ENCODE measurements around the gene COL6A2.

GRCh38 chr21:46087641-46088040 is 10.3 kb upstream of the COL6A2 start:
- no peak for TF ChIP-seq FOSL1 (IDR thresholded peaks at IDR 0.05; ENCODE audit: low read depth)
- no peak for TF ChIP-seq CTCF (IDR thresholded peaks at IDR 0.05 in 2 of 3, conservative IDR thresholded peaks at IDR 0.05 in 1 of 3; ENCODE audit: borderline replicate concordance in 1 of 3, insufficient read depth in 1 of 3, low read depth in 2 of 3, low read length in 2 of 3)
- TF ChIP-seq SIN3A (IDR thresholded peaks at IDR 0.05; ENCODE audit: low read depth), result no peak

Data from HCT116 (cell line).